Left cardiac atrium (tissue), 4 donors: ENCODE results near the gene NAV2. TPM values are rescaled to one million over a fixed set of nuclear protein-coding genes. Genes with fewer than 3 reads are reported as not detected.
"Not testable (repeated sequence)": the region's sequence is repeated elsewhere in the genome, so short reads cannot be mapped to it uniquely, and the experiment has no call there.

Experiments
- ATAC-seq, 2 donors: fragments of 200-7000 bp; cut with Tn5 transposase; one replicate each; pipeline ENCODE4 v1.9.1; 2020; ENCODE audit warnings: mild to moderate bottlenecking in 2 of 2, moderate library complexity in 2 of 2
- DNase-seq: peaks from one replicate; pipeline ENCODE4 v3.0.0-alpha.2; 2020
- intact Hi-C, 2 donors: fragments of 100-400 bp; cut with DNase I; formaldehyde crosslinking; loops; one replicate each; pipeline versions ENCODE4 v1.14.1 to v1.15.1; 2022 to 2023
- total RNA-seq, 2 donors: library from RNA; stranded (reverse); fragmentation: NEBNext Ultra II Directional; extraction: Animal tissue kit (Norgen Biotek cat#: 25700); gene quantifications; one replicate each; pipeline ENCODE4 v1.2.1, GENCODE V29; 2021
- donor health status: DM: no; HTN: yes; CAD: no.
- donor health status: DM: no; HTN: yes; CAD: no; lungs with severe emphysema.
- donor health status: DM: yes; HTN: yes; CAD: no.
- donor health status: Dilated cardiomyopathy.

NAV2 gene
- total RNA-seq, 2 donors from 2014 or later = 12.3 to 15.3 TPM

DNA sequence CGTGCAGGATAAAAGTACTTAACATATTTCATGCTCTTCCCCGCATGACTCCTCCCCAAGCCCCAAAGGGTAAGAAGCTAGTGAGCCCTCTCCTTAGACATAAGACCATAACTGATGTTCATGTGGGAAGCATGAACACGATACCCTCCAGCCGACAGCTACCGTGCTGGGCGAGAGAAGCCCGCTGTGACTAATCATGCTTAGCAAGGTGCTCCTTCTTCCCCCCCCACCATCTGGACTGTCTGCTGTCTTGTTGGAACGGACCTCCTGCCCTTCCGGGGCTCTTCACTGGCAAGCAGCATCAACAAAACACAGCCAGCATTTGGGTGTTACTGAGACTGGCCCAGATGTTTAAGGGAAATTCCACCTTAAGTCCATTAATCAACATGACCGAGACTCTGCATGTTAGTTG is 247.0 kb downstream of the NAV2 start:
- intact Hi-C loops = loop anchor here (10.0 kb wide), 3 partner anchors 55 to 155 kb away; no protein-coding TSS in a partner anchor
- ATAC-seq (no peak), DNase-seq (no peak)

DNA sequence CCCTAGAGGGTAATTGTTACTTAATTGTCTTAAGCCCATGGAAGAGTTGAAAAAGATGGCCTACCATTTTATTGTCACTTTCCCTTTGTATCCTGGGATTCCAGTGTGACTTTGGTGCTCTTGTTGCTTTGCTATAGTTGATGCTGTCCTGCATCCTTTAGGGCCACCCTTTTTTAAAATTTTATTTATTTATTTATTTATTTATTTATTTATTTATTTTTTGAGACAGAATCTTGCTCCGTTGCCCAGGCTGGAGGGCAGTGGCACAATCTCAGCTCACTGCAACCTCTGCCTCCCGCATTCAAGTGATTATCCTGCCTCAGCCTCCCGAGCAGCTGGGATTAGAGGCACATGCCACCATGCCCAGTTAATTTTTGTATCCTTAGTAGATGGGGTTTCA is 247.8 kb downstream of the NAV2 start:
- ATAC-seq, DNase-seq, intact Hi-C loops: not testable (repeated sequence)

DNA sequence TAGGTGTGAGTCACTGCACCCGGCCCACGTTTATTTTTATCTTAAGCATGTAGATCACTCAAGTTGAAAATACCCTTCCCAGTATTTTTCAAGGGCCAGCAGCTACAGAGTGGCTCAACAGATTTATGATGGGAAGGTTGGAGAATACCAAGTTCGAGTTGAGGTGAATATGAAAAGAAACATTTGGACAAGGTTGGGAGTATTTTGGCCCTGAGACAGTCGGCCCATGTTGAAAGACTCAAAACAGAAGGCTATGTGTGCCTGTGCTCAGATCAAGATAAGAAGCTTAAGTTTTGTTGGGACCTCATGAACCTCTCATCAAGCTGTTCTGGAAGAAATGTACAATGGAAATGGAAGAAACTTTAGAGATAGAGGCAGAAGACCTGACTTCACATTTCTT is 248.6 kb downstream of the NAV2 start:
- ATAC-seq = no peak
- DNase-seq = no peak
- intact Hi-C loops = no loop called here

DNA sequence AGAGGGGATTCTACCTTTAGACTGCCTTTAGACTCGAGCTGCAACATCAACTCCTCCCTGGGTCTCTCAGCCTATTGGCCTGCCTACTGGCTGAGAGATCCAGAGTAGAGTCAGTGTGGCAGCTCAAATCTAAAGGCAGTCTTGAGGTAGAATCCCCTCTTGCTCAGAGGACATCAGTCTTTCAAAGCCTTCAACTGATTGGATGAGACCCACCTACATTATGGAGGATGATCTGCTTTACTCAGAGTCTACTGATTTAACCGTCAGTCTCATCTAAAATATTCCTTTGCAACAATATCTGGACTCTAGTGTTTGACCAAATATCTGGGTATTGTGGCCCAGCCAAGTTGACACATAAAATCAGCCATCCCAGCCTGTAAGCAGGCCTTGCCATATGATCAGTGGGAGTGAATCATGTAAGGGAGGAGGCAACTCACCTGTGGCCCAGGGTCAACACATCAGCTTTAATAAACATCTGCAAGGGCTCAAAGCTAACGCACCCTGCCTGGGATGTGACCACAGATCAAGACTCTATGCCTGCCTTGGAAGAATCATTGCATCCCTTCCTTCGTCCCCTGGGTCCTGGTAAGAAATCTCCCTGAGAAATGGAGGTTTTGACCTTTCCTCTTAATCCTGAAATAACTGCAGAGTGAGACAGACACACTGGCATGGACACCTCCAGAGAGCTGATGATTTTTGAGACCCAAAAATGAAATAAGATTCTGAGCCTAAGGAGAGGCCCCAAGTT is 249.6 kb downstream of the NAV2 start:
- intact Hi-C loops = no loop called here
- DNase-seq = no peak
- ATAC-seq = no peak

DNA sequence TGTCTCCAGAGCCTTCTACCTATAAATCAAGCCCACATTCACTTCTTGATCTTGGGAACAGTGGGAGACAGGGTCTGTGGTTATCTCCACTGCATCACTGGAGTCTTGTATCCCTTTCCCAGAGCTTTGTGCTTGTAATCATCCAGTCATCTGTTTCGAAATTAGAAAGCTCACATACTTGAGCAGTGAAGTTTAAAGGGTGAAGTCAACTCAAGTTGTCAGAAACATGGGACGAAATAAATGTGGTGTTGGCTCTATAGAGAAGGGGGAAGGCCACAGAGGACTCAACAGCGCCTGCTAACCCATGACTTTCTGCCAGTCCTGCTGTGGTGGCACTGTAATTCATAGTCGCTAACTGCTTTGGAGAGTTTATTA is 250.2 kb downstream of the NAV2 start:
- intact Hi-C loops = no loop called here
- ATAC-seq (no peak), DNase-seq (no peak)

DNA sequence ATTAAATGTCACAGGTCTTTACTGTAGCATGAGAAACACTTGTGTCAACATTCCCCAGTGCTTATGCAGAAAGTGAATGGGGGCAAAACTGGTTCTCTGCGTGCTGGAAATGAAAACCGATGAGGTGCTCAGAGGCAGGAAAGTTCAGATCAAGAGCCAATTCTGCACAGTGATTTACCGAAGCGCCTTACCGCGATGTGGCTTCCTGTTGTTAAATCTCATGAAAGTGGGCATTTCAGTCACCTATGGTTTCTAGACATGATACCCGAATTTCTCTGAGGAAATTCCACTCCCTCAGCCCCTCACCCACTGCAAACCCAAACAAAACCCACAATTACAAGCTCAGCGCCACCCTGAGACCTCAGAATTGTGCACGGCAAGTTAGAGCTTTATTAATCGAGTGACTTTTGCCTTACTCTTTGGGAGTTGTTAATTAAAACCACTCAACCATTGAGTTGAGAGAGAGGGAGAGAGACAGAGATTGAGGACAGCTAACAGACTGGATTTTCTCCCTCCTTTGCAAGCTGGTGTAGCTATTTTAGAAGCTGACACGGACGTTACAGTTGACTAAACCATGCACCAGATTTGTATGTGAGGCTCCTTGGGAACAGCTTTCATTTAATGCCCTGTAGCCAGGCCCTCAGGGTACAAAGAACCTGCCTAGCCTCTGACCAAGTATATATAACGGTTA is 251.2 kb downstream of the NAV2 start:
- no peak for DNase-seq
- intact Hi-C loops = no loop called here
- ATAC-seq = no peak

DNA sequence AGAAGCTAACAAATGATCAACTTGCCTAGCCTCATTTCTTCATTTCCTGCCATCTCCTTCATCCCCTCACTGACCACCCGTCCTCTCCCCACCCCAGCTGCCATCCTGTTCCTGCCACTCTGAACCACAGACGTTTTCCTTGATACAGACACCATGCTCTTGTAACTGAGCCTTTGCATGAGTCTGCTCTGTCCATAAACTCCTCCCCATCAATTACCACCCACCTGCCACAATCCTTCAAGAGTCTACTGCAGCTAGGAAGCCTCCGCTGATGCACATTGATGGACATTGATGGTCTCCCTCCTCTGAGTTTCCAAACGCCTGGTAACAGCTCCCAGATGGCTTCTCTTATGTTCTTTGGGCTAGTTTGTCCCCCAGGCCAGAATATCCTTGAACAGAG is 253.8 kb downstream of the NAV2 start:
- intact Hi-C loops = no loop called here
- no peak for ATAC-seq
- DNase-seq = no peak

DNA sequence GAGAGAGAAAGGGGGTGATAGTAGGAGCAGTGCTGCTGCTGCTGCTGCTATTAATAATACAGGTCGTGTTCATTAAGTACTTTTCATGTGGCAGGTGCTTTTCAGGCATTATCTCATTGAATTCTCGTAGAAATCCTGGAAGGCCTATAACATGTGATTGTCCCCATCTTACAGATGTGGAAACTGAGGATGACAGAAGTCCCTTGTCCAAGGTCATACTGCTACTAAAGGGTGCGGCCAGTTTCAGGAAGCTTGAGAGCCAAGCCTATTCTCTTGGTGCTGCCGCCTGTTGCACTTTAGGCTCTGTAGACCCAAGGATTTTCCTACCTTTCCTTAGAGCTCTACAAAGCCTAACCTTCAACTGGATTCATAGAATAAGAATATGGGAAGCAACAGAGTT is 254.3 kb downstream of the NAV2 start:
- DNase-seq (no peak), ATAC-seq (no peak)
- intact Hi-C loops = no loop called here

DNA sequence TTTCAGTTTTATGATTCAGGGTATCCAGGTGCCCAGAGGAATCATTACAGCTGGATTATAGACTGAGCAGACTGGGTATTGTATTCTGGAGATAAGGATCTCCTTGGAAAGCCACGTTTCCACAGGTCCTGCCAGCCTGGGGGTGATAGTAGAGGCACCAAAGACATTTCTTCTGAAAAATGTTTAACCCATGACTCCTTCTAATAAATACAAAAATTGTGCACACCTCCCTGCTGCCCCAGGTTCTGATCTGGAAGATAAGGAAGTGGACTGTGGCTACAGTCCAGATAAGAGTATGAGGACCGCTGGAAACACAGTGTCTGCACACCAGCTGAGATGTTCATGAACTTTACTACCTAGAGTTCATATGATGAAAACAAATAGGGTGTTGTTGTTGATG is 255.2 kb downstream of the NAV2 start:
- intact Hi-C loops = no loop called here
- ATAC-seq = no peak
- no peak for DNase-seq

DNA sequence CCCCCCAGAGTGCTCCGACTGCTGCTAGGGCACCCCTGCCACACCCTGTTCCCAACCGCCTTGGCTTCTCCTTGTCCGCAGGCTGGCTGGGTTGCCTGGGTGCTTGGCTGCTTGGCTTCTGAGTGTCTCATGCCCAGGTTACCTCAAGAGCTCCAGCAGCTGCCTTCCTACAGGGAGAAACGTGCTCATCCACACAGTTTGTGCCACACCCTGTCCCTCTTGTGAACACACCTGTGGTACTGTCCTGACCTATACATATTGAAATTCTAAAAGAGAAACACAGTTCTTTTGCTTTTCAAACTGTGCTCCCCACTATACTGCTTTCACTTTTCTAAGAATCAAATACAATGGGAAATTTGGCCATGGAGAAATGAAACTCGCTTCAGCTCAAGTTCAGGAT is 256.2 kb downstream of the NAV2 start:
- ATAC-seq = no peak
- intact Hi-C loops = no loop called here
- no peak for DNase-seq

DNA sequence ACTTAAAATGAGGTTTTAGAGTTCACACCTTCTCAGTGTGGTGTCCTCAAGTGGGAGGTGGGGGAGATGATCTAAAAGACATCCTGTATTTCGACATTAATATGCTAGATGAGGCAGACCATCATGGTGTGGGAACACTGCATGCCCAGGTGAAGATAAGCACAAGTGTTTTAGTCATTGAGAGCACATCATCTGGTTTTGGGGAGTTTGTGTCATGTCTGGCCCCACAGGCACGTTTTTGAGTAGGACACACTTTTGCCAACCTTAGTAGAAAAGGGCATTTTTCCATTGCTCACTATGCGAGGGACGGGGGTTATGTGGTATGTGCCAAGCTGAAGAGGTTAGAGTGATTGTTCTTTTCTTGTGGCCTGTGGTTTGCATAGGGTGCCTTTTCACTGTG is 258.3 kb downstream of the NAV2 start:
- DNase-seq (no peak), ATAC-seq (peak in 1 of 2 donors; percentile 59)
- intact Hi-C loops = no loop called here

DNA sequence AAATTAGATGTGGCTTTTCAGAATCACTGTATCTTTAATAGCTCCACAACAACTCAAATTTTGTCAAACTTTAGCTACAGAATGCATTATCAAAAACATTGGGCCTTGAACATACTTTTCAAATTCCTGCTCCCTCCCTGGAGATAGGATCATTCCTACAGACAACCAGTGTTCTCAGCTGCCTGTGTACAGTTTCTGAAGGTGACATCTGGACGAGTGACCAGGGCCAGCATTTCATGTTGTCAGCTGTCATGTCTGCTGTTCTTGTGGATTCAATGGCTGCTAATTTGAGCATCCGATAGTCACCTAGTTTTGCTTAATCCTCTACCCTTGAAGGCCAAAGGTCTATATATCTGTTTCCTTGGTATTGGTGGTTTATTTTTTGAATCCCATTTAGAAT is 259.5 kb downstream of the NAV2 start:
- peak; percentile 23 to 45 for ATAC-seq
- intact Hi-C loops = no loop called here
- no peak for DNase-seq

DNA sequence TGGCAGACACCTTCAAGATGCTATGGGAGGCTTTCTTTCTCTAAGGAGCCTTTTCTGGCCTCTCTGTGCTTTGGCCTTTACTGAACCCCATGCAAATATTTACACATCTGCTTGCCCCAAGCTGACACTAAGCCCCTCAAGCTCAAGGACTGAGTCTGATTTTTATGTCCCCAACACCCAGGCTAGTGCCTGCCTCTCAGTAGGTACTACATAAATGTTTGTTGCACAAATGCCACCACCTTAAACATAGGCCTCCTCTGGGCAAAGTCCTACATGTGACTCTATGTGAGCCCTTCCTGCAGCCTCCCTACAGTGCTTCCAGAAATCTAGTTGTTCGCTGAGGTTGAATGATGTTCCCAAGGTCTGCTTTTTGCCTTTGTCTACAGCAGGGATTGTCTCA is 260.0 kb downstream of the NAV2 start:
- no peak for ATAC-seq
- no peak for DNase-seq
- intact Hi-C loops = no loop called here

DNA sequence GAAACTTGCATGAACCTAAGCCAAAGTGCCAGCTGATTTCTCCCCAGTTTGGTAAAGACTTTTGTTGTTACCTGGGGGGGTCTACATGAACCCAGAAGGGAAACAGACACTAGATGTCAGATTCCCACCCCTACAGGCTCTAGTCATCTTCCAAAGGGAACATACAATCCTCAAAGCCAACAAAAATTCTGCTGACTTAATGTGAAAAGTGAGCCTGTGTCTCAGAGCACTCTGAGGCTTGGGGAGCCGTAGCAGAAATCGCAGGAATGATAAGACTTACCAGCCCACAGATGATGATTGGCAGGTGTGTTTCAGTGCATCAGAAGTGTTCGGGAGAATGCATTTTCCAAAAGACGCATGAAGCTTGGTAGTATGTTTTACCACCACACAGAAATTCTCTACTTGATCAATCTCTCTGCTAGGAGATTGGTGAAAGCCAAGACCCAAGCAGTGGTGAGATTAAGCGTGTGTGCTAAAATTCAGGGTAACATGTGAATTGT is 260.5 kb downstream of the NAV2 start:
- DNase-seq (no peak), ATAC-seq (no peak)
- intact Hi-C loops = no loop called here

DNA sequence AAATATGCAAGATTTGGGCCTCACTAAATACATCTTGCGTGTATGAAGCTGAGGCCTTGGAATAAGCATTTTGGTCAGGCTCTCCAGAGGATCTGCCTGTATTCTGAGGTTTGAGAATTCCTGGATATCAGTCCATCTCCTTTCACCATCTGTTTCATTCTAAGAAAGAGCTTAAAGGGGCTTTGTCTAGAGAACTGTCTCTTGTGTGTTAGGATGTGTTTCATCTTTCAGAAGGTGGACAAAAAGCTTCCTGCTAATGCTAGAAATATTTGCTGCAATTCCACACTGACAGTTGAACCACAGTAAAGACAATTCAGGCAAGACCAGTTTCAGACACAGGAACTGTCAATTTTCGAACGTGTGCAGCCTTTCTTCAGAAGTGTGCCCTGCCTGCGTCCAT is 262.2 kb downstream of the NAV2 start:
- intact Hi-C loops = no loop called here
- DNase-seq = no peak
- ATAC-seq = no peak

DNA sequence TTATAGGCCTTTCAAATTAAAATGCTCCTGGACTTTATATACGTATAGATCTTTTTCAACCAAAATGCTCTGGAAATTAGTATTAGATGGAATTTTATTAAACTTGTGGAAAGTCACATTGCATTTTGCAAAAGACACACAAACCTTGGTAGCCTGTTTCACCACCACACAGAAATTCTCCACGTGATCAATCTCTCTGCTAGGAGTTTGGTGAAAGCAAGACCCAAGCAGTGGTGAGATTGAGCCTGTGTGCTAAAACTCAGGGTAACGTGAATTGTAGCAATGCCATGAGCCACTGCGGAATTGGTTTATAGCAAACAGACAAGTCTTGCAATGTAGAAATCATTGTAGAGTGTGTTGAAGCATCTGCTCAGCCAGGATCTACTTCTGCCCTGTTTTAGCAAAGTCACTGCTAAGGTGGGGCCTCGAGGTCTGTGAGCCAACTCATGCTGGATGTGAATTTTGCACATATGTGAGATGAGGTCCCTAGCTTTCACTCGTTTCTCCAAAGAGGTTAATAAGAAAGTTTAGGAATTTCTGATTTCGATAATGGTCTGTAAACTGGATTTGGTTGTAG is 262.9 kb downstream of the NAV2 start:
- intact Hi-C loops = no loop called here
- ATAC-seq (no peak), DNase-seq (no peak)

DNA sequence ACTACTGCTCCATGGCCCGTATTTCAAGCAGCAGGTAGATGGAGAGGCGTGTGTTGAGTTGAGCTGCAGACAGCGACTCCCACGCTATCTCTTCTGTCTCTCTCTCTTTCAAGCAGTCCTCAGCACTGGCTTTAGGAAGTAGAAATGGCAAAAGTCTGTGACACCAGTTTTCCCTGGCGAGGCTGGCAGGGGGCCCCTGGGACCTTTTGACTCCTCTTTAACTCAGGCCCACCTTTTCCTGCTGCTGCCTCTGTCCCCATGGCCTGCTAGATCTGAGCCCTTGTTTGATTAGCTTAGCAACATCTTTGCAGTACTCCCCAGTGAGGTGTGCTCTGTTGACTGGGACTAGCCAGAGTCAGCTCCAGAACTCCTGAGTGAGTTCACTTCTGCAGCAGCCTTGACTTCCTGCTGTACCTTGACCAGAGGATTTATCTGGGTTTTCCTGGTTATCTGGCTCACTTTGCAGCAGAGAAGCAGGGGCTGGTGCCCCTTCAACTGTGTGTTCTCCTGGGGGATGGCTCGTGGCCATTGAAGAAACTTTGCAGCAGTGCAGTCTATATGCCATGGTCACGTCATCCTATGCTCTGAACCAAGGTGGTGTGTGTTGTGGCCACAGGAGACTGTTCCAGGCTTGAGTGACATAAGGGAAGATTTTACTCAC is 263.8 kb downstream of the NAV2 start:
- no peak for DNase-seq
- ATAC-seq = no peak
- intact Hi-C loops = no loop called here

DNA sequence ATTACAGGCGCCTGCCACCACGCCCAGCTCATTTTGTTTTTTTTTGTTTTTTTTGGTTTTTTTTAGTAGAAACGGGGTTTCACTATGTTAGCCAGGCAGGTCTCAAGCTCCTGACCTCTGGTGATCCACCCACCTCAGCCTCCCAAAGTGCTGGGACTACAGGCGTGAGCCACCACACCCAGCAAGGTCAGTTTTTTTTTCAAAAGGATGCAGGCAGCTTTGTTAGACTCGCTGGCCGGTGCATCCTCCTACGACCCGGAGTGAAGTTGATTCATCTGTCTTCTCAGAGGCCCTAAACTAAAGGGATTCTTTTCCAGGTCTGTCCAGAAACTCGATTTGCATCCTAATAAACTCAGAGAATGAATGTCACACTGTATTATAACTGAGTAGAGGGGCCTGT is 265.3 kb downstream of the NAV2 start:
- no peak for ATAC-seq
- intact Hi-C loops = no loop called here
- no peak for DNase-seq

DNA sequence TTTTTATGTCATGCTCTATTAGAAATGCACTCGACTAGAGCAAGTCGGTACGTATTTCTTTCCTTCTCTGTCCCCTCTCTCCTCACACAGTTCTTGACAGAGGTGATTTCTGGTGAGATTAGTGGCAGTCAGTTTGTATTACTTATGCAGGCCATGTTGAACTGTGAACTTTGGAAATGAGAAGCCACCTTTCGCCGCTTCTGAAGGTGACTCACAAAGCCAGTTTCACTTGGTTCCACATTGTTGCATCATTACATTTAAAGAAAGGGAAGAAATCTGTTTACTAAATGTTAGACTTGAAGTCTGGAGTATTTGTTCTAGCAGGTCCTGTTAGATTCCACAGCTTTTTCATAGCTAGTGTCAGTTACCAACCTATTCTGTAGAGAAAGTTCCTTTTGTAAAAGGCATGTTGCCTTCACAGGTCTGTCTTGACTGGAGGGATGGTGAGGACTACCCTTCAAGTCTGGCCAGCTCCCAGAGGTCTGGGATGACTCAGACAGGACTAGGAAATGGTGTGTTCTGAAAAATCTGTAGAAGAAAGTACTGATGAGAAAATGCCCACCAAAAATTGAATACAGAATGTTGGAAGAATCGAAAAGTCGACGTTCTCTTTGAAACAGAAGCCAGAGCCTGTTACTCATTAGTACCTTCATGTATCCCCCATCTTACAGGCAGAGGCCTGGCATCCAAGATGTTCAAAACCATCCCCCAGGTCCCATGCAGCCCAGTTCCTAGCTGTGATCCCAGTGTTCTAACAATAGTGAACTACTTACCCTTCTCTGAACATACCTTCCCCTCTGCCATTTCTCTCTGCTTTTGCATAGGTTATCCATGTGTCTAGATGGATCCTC is 266.3 kb downstream of the NAV2 start:
- ATAC-seq = peak in 1 of 2 donors; percentile 76
- no peak for DNase-seq
- intact Hi-C loops = no loop called here
